CD4-positive, CD25-positive, alpha-beta regulatory T cell (primary cell): ENCODE results near the gene ST3GAL3. TPM values are rescaled to one million over a fixed set of nuclear protein-coding genes. Genes with fewer than 3 reads are reported as not detected.

ENCODE experiments used
- polyA plus RNA-seq, 4 donors: library from polyadenylated mRNA; unstranded; fragments of 300-500 nt; fragmentation: Illumina TruSeq; gene quantifications; one replicate each; pipeline ENCODE4 v1.2.3, GENCODE V29; 2021
- total RNA-seq: library from RNA; stranded (reverse); gene quantifications from one replicate; pipeline ENCODE4 v1.2.3, GENCODE V29; 2022

Gene ST3GAL3
- total and polyA plus RNA-seq, 5 donors from 2014 or later, result 5.7 to 25.0 (median 8.5) TPM

Other genes starting within 250 kb of the ST3GAL3 start
- 0.22 TPM for gene PTPRF, start 176.7 kb upstream of the ST3GAL3 start, total RNA-seq
- not detected for gene PTPRF, start 176.7 kb upstream of the ST3GAL3 start, polyA plus RNA-seq
- 48.4 TPM for gene KDM4A, start 57.4 kb upstream of the ST3GAL3 start, total RNA-seq
- gene KDM4A, start 57.4 kb upstream of the ST3GAL3 start, polyA plus RNA-seq, result 10 to 100 TPM in 2 of 4 donors, 1 to 10 TPM in 2; 8.0 to 10.6 (median 9.9) TPM
- 1.5 TPM for gene ARTN, start 226.3 kb downstream of the ST3GAL3 start, total RNA-seq
- not detected for gene ARTN, start 226.3 kb downstream of the ST3GAL3 start, polyA plus RNA-seq
- gene IPO13, start 239.4 kb downstream of the ST3GAL3 start, total RNA-seq, result 12.6 TPM
- 10 to 100 TPM in 2 of 4 donors, 1 to 10 TPM in 2; 9.4 to 11.6 (median 10.1) TPM for gene IPO13, start 239.4 kb downstream of the ST3GAL3 start, polyA plus RNA-seq